Ovary (tissue), 1 donor: ENCODE data around the gene SPATA33.
"Not testable (repeated sequence)": the region's sequence is repeated elsewhere in the genome, so short reads cannot be mapped to it uniquely, and the experiment has no call there.

Experiments
- EP300 ChIP-seq: sonication (generic); formaldehyde crosslinking; IDR thresholded peaks from one replicate; pipeline ENCODE4 v1.6.1; 2017; ENCODE audit warnings: antibody characterized with exemption
- POLR2A ChIP-seq: fragments of 450-650 bp; IDR thresholded peaks from one replicate; pipeline ENCODE4 v1.6.1; 2017; ENCODE audit warnings: antibody characterized with exemption, mild to moderate bottlenecking, moderate library complexity

- not testable (repeated sequence) for TF ChIP-seq POLR2A, EP300
Measured at GRCh38 chr16:89664238-89664637, 6.6 kb downstream of the SPATA33 start.
